Fibroblast of mammary gland (primary cell): ENCODE data around the gene GLIS1.

ENCODE experiments used
- DNase-seq: peaks from one replicate; pipeline ENCODE4 v3.0.0-alpha.2; 2010; ENCODE audit warnings: low read depth
- H3K4me3 ChIP-seq: 2 replicates; pipeline ENCODE4 v1.5.1; 2011; ENCODE audit warnings: low read depth, mild to moderate bottlenecking, low read length, moderate library complexity; ENCODE audit not compliant: control insufficient read depth
- TF ChIP-seq, protein P1 (sequence below): conservative IDR thresholded peaks from 2 replicates; pipeline ENCODE4 v1.5.1; 2011; ENCODE audit warnings: low read depth, low read length, inconsistent platforms; ENCODE audit not compliant: control insufficient read depth, insufficient read depth

Gene GLIS1

DNA sequence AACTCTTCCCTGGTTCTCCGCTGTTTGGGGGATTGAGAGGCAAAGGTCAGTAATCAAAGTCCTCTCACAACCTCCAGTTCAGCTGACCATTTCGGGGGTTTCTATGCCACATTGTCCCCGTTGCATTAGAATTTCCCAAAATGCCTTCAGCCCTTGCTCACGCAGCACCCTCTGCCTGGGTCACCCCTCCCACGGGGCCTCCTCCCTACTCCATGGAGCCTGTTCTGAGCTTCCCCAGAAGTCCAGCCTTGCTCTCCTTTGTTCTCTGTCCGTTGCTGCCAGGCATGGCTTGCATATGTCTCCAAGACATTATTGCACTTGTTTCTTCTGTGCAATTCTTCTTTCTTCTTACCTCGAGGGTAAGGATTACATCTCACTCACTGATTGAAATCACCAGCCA, 263.3 kb downstream of the GLIS1 start:
- TF ChIP-seq, protein P1, sequence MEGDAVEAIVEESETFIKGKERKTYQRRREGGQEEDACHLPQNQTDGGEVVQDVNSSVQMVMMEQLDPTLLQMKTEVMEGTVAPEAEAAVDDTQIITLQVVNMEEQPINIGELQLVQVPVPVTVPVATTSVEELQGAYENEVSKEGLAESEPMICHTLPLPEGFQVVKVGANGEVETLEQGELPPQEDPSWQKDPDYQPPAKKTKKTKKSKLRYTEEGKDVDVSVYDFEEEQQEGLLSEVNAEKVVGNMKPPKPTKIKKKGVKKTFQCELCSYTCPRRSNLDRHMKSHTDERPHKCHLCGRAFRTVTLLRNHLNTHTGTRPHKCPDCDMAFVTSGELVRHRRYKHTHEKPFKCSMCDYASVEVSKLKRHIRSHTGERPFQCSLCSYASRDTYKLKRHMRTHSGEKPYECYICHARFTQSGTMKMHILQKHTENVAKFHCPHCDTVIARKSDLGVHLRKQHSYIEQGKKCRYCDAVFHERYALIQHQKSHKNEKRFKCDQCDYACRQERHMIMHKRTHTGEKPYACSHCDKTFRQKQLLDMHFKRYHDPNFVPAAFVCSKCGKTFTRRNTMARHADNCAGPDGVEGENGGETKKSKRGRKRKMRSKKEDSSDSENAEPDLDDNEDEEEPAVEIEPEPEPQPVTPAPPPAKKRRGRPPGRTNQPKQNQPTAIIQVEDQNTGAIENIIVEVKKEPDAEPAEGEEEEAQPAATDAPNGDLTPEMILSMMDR = no peak
- DNase-seq = no peak

DNA sequence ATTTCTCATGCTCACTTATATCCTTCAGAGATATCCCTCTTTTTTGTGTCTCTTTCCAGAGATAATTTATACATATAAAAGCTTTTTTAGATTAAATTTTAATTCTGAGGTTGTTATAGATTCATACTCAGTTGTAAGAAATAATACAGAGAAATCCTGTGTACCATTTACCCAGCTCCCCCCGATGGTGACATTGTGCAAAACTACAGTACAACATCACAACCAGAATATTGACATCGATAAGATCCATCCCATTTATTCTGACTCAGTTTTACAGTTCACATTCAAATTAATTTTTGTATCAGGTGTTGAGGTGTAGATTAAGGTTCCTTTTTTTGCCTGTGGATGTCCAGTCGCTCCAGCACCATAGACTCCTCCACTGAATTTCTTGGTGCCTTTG, 265.5 kb downstream of the GLIS1 start:
- peak; percentile 18 for DNase-seq
- TF ChIP-seq, protein P1 = peak; percentile 47
- H3K4me3 ChIP-seq = no peak overlapping the region

More for the DNA sequence above, 263.3 kb downstream of the GLIS1 start:
- no peak overlapping the region for H3K4me3 ChIP-seq

DNA sequence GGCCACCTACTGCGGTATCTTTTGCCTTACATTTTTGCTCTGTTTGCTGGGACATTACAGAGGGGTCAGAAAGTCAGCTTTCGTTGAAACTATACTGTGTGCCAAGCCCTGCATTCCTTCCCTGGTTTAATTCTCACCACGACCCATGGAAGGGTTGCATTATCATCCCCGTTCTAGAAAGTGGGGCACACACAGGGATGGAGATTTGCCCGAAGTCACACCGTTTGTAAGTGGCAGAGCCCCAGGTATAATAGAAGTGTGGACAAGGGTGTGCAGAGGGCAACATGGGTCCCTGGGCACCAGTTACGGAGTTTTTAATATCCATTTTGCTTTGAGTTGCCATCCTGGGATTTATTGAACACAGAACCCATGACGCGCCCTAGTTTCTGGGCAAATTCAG, 268.0 kb downstream of the GLIS1 start:
- TF ChIP-seq, protein P1 = no peak
- no peak for DNase-seq
- H3K4me3 ChIP-seq = no peak overlapping the region

DNA sequence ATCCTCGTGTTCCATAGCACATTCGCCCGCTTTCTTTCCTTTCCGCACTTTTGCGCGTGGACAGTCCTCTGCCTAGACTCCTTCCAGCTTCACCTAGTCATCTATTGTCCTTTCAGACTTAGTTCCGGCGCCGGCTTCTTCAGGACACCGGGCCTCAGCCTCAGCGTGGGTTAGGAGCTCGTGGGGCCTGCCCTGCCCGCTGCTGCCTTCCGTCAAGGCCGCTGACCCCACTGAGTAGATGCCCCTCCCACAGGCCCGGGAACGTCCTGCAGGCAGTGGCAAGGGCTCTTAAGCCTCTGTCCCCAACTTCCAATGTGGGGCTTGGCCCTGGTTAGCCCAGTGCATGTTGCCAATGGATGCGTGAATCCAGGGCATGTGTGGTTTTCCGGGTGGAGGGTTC, 268.4 kb downstream of the GLIS1 start:
- DNase-seq = no peak
- H3K4me3 ChIP-seq = peak overlapping the region; percentile 17
- TF ChIP-seq, protein P1 = no peak

DNA sequence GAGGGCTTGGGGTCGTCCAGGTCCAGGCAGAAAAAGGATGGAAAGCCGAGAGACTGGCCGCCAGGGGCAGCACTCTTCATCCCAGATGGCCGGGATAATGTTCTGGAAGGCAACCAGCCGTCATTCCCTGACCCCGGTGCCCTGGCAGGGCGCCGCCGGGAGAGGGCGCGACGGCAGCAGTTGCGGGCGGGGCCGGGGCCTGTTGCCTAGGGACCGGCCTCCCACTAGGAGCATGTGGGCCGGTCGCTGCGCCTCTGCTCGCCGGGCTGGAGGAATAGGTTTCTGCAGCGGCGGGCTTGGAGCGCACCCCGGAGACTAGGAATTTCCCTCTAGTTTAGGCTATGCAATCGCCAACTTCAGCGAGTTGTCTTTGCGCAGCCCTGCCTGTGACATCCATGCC, 268.8 kb downstream of the GLIS1 start:
- H3K4me3 ChIP-seq = peak overlapping the region; percentile 17
- TF ChIP-seq, protein P1 = peak; percentile 66
- DNase-seq = peak; percentile 81

DNA sequence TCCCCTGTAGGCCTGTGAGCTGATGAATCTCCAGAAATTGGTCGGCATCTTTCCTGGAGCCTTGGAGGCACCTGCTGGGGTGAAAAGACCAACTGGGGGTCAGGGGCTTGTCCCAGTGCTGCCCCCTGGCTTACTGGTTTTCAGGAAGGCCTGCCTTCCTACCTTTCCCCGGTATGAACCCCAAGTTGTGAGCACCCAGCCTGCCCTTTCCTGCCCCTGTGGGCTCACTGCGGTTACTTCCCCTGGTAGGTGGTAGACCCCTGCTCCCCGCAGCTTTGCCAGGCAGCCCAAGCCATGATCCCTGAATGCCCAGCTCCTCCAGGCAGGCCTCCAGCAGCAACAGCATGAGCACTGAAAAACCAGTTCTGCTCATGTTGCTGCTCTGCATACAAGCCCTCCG, 269.6 kb downstream of the GLIS1 start:
- TF ChIP-seq, protein P1 = no peak
- no peak for DNase-seq
- no peak overlapping the region for H3K4me3 ChIP-seq

DNA sequence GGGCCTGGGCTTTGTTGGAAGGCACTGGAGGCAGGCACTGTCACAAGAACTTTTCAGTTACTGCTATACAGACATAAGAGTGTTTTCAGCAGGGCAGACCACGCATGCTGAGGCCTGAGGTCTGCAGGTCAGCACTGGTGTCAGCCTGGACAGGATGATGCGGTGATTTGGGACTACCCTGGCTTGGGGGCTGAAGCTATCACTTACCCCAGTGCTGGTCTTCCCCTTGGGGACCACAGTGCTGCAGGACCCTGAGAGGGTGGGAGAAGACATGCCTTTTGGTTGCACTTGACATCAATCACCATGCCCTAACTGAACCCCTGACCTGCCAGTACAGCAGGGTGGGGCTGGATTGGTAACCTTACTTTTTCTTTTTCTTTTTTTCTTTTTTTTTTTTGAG, 270.6 kb downstream of the GLIS1 start:
- TF ChIP-seq, protein P1 = no peak
- no peak overlapping the region for H3K4me3 ChIP-seq
- no peak for DNase-seq
